ENCODE data around the gene ZNF750.

The ZNF750 gene

GRCh38 chr17:82872591-82873520, 33.0 kb upstream of the ZNF750 start:
- TF ChIP-seq CTCF (IDR thresholded peaks at IDR 0.05; ENCODE audit: control insufficient read depth, extremely low read depth, insufficient read depth) = no peak
- DNase-seq (ENCODE audit: low read depth) = no peak
- H3K4me3 ChIP-seq (ENCODE audit: low read depth, low read length) = no peak overlapping the region

- H3K4me3 ChIP-seq (ENCODE audit: low read depth, low read length) = no peak overlapping the region
- TF ChIP-seq CTCF (IDR thresholded peaks at IDR 0.05; ENCODE audit: control insufficient read depth, extremely low read depth, insufficient read depth) = no peak
- DNase-seq (ENCODE audit: low read depth) = no peak
These were observed 32.1 kb upstream of the ZNF750 start for GRCh38 chr17:82871776-82872561.

- no peak for DNase-seq (ENCODE audit: low read depth)
- H3K4me3 ChIP-seq (ENCODE audit: low read depth, low read length) = no peak overlapping the region
- TF ChIP-seq CTCF (IDR thresholded peaks at IDR 0.05; ENCODE audit: control insufficient read depth, extremely low read depth, insufficient read depth) = no peak
These were observed 31.4 kb upstream of the ZNF750 start for GRCh38 chr17:82871056-82871775.

- no peak for TF ChIP-seq CTCF (IDR thresholded peaks at IDR 0.05; ENCODE audit: control insufficient read depth, extremely low read depth, insufficient read depth)
- H3K4me3 ChIP-seq (ENCODE audit: low read depth, low read length) = no peak overlapping the region
- no peak for DNase-seq (ENCODE audit: low read depth)
These were observed 30.7 kb upstream of the ZNF750 start for GRCh38 chr17:82870541-82870940.

- no peak for TF ChIP-seq CTCF (IDR thresholded peaks at IDR 0.05; ENCODE audit: control insufficient read depth, extremely low read depth, insufficient read depth)
- DNase-seq (ENCODE audit: low read depth) = no peak
- H3K4me3 ChIP-seq (ENCODE audit: low read depth, low read length) = no peak overlapping the region
These were observed 30.3 kb upstream of the ZNF750 start for GRCh38 chr17:82870091-82870491.

GRCh38 chr17:82869536-82869935, 29.7 kb upstream of the ZNF750 start:
- no peak for TF ChIP-seq CTCF (IDR thresholded peaks at IDR 0.05; ENCODE audit: control insufficient read depth, extremely low read depth, insufficient read depth)
- H3K4me3 ChIP-seq (ENCODE audit: low read depth, low read length) = no peak overlapping the region
- no peak for DNase-seq (ENCODE audit: low read depth)

Measured in LNCaP clone FGC (cell line).